Measurements from ENCODE around the gene COL15A1. TPM values are rescaled to one million over a fixed set of nuclear protein-coding genes. Genes with fewer than 3 reads are reported as not detected.
"Not testable (repeated sequence)": the region's sequence is repeated elsewhere in the genome, so short reads cannot be mapped to it uniquely, and the experiment has no call there.

COL15A1 gene
- total and polyA plus RNA-seq, 3 experiments from 2014 or later = 0.07 TPM; not detected in 2

DNA sequence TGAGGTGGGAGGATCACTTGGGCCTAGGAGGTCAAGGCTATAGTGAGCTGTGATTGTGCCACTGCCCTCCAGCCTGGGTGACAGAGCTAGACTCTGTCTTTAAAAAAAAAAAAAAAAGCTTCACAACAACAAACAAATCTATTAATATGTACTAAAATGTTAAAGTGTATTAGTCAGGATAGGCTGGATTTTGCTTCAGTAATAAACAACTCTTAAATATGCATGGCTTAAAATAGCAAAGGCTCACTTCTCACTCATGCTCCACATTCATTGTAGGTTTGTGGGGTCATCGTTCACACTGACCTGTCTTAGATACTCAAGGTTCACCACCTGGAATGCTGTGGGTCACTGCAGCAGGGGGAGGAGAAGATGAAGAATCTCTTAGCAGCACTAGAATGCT, 33.8 kb upstream of the COL15A1 start:
- no peak for DNase-seq
- Mint-ChIP-seq H3K9me3 (no peaks in the 10 kb centered on the region), H3K4me1 (no peaks in the 10 kb centered on the region), H3K36me3 (no peaks in the 10 kb centered on the region), H3K4me3 (no peak overlapping the region), H3K27ac (no peak overlapping the region), H3K27me3 (peaks cover 0 to 4% of the 10 kb centered on the region in 2 donors)
- H3K4me1 ChIP-seq (ENCODE audit: insufficient read depth, low read length) = no peaks in the 10 kb centered on the region
- no peak overlapping the region for H3K4me3 ChIP-seq (ENCODE audit: low read length)
- no peaks in the 10 kb centered on the region for H3K27me3 ChIP-seq (ENCODE audit: insufficient read depth, low read length, poor library complexity, severe bottlenecking)
- POLR2A ChIA-PET = no interaction called here
- no peaks in the 10 kb centered on the region for H3K36me3 ChIP-seq (ENCODE audit: insufficient read depth, low read length)
- H3K9me3 ChIP-seq (ENCODE audit: low read length) = no peaks in the 10 kb centered on the region
- no peak overlapping the region for H3K27ac ChIP-seq (ENCODE audit: low read depth, low read length)
- CTCF ChIA-PET = no interaction called here

DNA sequence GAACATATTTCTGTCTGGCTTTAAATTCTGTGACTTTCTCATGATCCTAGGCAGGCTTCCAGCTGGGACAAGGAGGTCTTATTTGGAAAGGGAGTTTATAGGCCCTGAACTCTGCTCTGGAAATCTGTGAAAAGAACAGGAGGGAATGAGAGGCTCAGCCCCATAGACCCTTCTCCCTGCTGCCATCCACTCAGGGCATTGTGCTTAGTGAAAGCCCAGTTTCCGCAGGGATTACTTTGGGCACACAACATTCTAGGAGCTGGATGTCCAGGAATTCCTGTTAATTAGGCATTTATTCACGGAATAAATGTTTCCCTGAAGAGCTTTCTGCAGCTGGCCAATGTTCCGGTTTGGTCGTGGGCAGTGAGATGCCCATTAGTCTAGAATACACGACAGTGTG, 32.7 kb upstream of the COL15A1 start:
- no peak overlapping the region for H3K4me3 ChIP-seq (ENCODE audit: low read length)
- H3K27me3 Mint-ChIP-seq = peaks cover 0 to 4% of the 10 kb centered on the region in 2 donors
- H3K36me3 Mint-ChIP-seq = no peaks in the 10 kb centered on the region
- no peak overlapping the region for H3K27ac ChIP-seq (ENCODE audit: low read depth, low read length)
- H3K4me3 Mint-ChIP-seq = no peak overlapping the region
- no peak overlapping the region for H3K27ac Mint-ChIP-seq
- ChIA-PET POLR2A (no interaction called here), CTCF (no interaction called here)
- H3K4me1 Mint-ChIP-seq = no peaks in the 10 kb centered on the region
- H3K36me3 ChIP-seq (ENCODE audit: insufficient read depth, low read length) = no peaks in the 10 kb centered on the region
- no peaks in the 10 kb centered on the region for H3K27me3 ChIP-seq (ENCODE audit: insufficient read depth, low read length, poor library complexity, severe bottlenecking)
- no peak for DNase-seq
- no peaks in the 10 kb centered on the region for H3K9me3 ChIP-seq (ENCODE audit: low read length)
- H3K9me3 Mint-ChIP-seq = no peaks in the 10 kb centered on the region
- H3K4me1 ChIP-seq (ENCODE audit: insufficient read depth, low read length) = no peaks in the 10 kb centered on the region

- H3K27me3 ChIP-seq (ENCODE audit: insufficient read depth, low read length, poor library complexity, severe bottlenecking); H3K9me3 ChIP-seq (ENCODE audit: low read length); H3K27me3 Mint-ChIP-seq; DNase-seq; H3K4me1 Mint-ChIP-seq; H3K36me3 Mint-ChIP-seq; H3K36me3 ChIP-seq (ENCODE audit: insufficient read depth, low read length); H3K4me3 ChIP-seq (ENCODE audit: low read length); CTCF ChIA-PET; H3K27ac ChIP-seq (ENCODE audit: low read depth, low read length); POLR2A ChIA-PET; H3K9me3 Mint-ChIP-seq; H3K4me3 Mint-ChIP-seq; H3K4me1 ChIP-seq (ENCODE audit: insufficient read depth, low read length); H3K27ac Mint-ChIP-seq: not testable (repeated sequence)
Measured at GRCh38 chr9:98911738-98912137, 32.0 kb upstream of the COL15A1 start.

- Histone ChIP-seq H3K27me3 (ENCODE audit: insufficient read depth, low read length, poor library complexity, severe bottlenecking) (no peaks in the 10 kb centered on the region), H3K4me3 (ENCODE audit: low read length) (no peak overlapping the region), H3K4me1 (ENCODE audit: insufficient read depth, low read length) (no peaks in the 10 kb centered on the region), H3K9me3 (ENCODE audit: low read length) (no peaks in the 10 kb centered on the region), H3K36me3 (ENCODE audit: insufficient read depth, low read length) (no peaks in the 10 kb centered on the region), H3K27ac (ENCODE audit: low read depth, low read length) (no peak overlapping the region)
- no peak for DNase-seq
- H3K36me3 Mint-ChIP-seq = no peaks in the 10 kb centered on the region
- H3K4me1 Mint-ChIP-seq = no peaks in the 10 kb centered on the region
- H3K4me3 Mint-ChIP-seq = no peak overlapping the region
- ChIA-PET POLR2A (no interaction called here), CTCF (no interaction called here)
- no peak overlapping the region for H3K27ac Mint-ChIP-seq
- peaks cover 0 to 4% of the 10 kb centered on the region in 2 donors for H3K27me3 Mint-ChIP-seq
- no peaks in the 10 kb centered on the region for H3K9me3 Mint-ChIP-seq
Measured at GRCh38 chr9:98912450-98912849, 31.3 kb upstream of the COL15A1 start.

DNA sequence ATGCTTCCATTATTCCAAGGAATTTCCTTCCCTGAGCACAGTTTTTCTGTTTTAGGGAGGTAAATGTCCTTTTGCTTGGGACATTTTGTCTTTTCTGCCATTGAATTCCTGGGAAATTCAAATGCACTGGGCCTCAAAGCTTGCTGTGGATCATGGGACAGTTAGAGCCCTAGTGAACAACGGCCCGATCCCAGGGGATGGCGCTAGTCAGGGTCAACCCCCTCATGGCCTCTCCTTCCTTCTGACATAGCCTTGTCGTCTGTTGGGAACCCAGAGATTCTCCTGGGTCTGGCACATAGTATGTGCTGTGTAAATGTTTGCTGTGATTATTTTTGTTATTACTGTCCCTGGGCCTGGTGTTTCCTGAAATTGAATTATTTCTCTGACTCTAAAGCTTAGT, 30.7 kb upstream of the COL15A1 start:
- H3K4me1 ChIP-seq (ENCODE audit: insufficient read depth, low read length) = no peaks in the 10 kb centered on the region
- no peaks in the 10 kb centered on the region for H3K36me3 ChIP-seq (ENCODE audit: insufficient read depth, low read length)
- DNase-seq = no peak
- no peak overlapping the region for H3K27ac ChIP-seq (ENCODE audit: low read depth, low read length)
- H3K27me3 Mint-ChIP-seq = peaks cover 0 to 4% of the 10 kb centered on the region in 2 donors
- POLR2A ChIA-PET = no interaction called here
- CTCF ChIA-PET = no interaction called here
- H3K4me3 Mint-ChIP-seq = no peak overlapping the region
- no peaks in the 10 kb centered on the region for H3K4me1 Mint-ChIP-seq
- no peaks in the 10 kb centered on the region for H3K9me3 Mint-ChIP-seq
- no peaks in the 10 kb centered on the region for H3K9me3 ChIP-seq (ENCODE audit: low read length)
- H3K36me3 Mint-ChIP-seq = no peaks in the 10 kb centered on the region
- H3K27ac Mint-ChIP-seq = no peak overlapping the region
- no peaks in the 10 kb centered on the region for H3K27me3 ChIP-seq (ENCODE audit: insufficient read depth, low read length, poor library complexity, severe bottlenecking)
- H3K4me3 ChIP-seq (ENCODE audit: low read length) = no peak overlapping the region

DNA sequence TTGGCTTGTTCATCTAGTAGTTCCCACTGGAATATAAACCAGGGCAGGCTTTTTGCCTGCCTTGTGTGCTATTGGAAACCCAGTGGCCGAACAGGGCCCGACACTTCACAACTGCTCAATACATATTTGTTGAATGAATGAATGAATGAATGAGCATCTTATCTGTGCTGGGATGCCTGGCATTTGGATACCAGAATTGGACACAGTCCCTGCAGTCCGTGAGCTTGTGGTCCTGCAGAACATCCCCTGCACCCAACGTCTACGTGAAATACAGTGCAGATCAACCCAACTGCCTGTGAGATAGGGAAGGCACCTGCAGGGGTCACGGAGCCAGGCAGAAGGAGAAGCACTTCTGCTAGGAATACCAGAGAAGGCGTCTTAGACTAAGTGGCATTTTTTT, 30.0 kb upstream of the COL15A1 start:
- H3K27ac Mint-ChIP-seq = no peak overlapping the region
- H3K4me1 Mint-ChIP-seq = no peaks in the 10 kb centered on the region
- POLR2A ChIA-PET = no interaction called here
- CTCF ChIA-PET = no interaction called here
- no peaks in the 10 kb centered on the region for H3K9me3 Mint-ChIP-seq
- no peak overlapping the region for H3K4me3 Mint-ChIP-seq
- H3K27me3 Mint-ChIP-seq = peaks cover 0 to 4% of the 10 kb centered on the region in 2 donors
- no peaks in the 10 kb centered on the region for H3K4me1 ChIP-seq (ENCODE audit: insufficient read depth, low read length)
- no peak overlapping the region for H3K4me3 ChIP-seq (ENCODE audit: low read length)
- no peaks in the 10 kb centered on the region for H3K36me3 Mint-ChIP-seq
- DNase-seq = no peak
- H3K27me3 ChIP-seq (ENCODE audit: insufficient read depth, low read length, poor library complexity, severe bottlenecking) = no peaks in the 10 kb centered on the region
- no peaks in the 10 kb centered on the region for H3K36me3 ChIP-seq (ENCODE audit: insufficient read depth, low read length)
- H3K27ac ChIP-seq (ENCODE audit: low read depth, low read length) = no peak overlapping the region
- H3K9me3 ChIP-seq (ENCODE audit: low read length) = no peaks in the 10 kb centered on the region

DNA sequence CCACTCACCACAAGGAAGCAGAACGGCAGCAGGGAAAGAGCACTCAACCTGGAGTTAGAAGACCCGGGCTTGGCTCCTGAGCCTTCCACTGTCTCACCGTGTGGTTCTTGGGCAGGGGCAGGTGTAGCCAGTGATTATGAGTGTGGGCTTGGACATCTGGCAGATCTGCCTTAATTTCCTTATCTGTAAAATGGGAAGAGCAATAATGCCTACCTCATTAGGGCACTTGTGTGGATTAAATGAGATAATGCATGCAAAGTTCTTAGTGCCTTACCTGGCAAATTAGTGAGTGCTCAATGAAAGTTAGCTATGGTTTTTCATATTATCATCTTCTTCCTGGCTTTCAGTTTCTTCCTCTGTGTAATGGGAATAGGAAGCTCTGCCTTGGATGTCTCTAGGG, 28.1 kb upstream of the COL15A1 start:
- no peaks in the 10 kb centered on the region for H3K9me3 ChIP-seq (ENCODE audit: low read length)
- no peaks in the 10 kb centered on the region for H3K36me3 ChIP-seq (ENCODE audit: insufficient read depth, low read length)
- H3K27me3 Mint-ChIP-seq = peaks cover 0 to 4% of the 10 kb centered on the region in 2 donors
- H3K4me1 ChIP-seq (ENCODE audit: insufficient read depth, low read length) = no peaks in the 10 kb centered on the region
- H3K27ac ChIP-seq (ENCODE audit: low read depth, low read length) = no peak overlapping the region
- no peaks in the 10 kb centered on the region for H3K27me3 ChIP-seq (ENCODE audit: insufficient read depth, low read length, poor library complexity, severe bottlenecking)
- no peaks in the 10 kb centered on the region for H3K36me3 Mint-ChIP-seq
- CTCF ChIA-PET = no interaction called here
- no peak for DNase-seq
- no peak overlapping the region for H3K27ac Mint-ChIP-seq
- no peaks in the 10 kb centered on the region for H3K9me3 Mint-ChIP-seq
- no peak overlapping the region for H3K4me3 Mint-ChIP-seq
- no peaks in the 10 kb centered on the region for H3K4me1 Mint-ChIP-seq
- POLR2A ChIA-PET = no interaction called here
- no peak overlapping the region for H3K4me3 ChIP-seq (ENCODE audit: low read length)

GRCh38 chr9:98916660-98917059, 27.0 kb upstream of the COL15A1 start:
- H3K27ac Mint-ChIP-seq = no peak overlapping the region
- POLR2A ChIA-PET = no interaction called here
- H3K36me3 Mint-ChIP-seq = no peaks in the 10 kb centered on the region
- no peaks in the 10 kb centered on the region for H3K9me3 Mint-ChIP-seq
- CTCF ChIA-PET = no interaction called here
- Histone ChIP-seq H3K4me3 (ENCODE audit: low read length) (no peak overlapping the region), H3K27ac (ENCODE audit: low read depth, low read length) (no peak overlapping the region), H3K27me3 (ENCODE audit: insufficient read depth, low read length, poor library complexity, severe bottlenecking) (no peaks in the 10 kb centered on the region), H3K36me3 (ENCODE audit: insufficient read depth, low read length) (no peaks in the 10 kb centered on the region), H3K9me3 (ENCODE audit: low read length) (no peaks in the 10 kb centered on the region), H3K4me1 (ENCODE audit: insufficient read depth, low read length) (no peaks in the 10 kb centered on the region)
- DNase-seq = no peak
- H3K27me3 Mint-ChIP-seq = peaks cover 0 to 4% of the 10 kb centered on the region in 2 donors
- H3K4me1 Mint-ChIP-seq = no peaks in the 10 kb centered on the region
- H3K4me3 Mint-ChIP-seq = no peak overlapping the region

- ChIA-PET CTCF (interaction anchor here (1.7 kb wide), 1 partner anchor 9 kb away, joined by 4 read pairs; no protein-coding TSS in a partner anchor), POLR2A (no interaction called here)
- no peaks in the 10 kb centered on the region for H3K27me3 ChIP-seq (ENCODE audit: insufficient read depth, low read length, poor library complexity, severe bottlenecking)
- H3K9me3 ChIP-seq (ENCODE audit: low read length) = no peaks in the 10 kb centered on the region
- H3K4me1 Mint-ChIP-seq = no peaks in the 10 kb centered on the region
- DNase-seq = no peak
- no peak overlapping the region for H3K4me3 Mint-ChIP-seq
- no peaks in the 10 kb centered on the region for H3K9me3 Mint-ChIP-seq
- H3K4me3 ChIP-seq (ENCODE audit: low read length) = no peak overlapping the region
- H3K36me3 ChIP-seq (ENCODE audit: insufficient read depth, low read length) = no peaks in the 10 kb centered on the region
- no peak overlapping the region for H3K27ac ChIP-seq (ENCODE audit: low read depth, low read length)
- H3K4me1 ChIP-seq (ENCODE audit: insufficient read depth, low read length) = no peaks in the 10 kb centered on the region
- H3K36me3 Mint-ChIP-seq = no peaks in the 10 kb centered on the region
- H3K27ac Mint-ChIP-seq = no peak overlapping the region
- H3K27me3 Mint-ChIP-seq = peaks cover 2 to 3% of the 10 kb centered on the region in 2 donors
Measured at GRCh38 chr9:98917746-98918487, 25.8 kb upstream of the COL15A1 start.
